Measurements from ENCODE around the gene SH3TC2. TPM values are rescaled to one million over a fixed set of nuclear protein-coding genes. Genes with fewer than 3 reads are reported as not detected.

Gene SH3TC2
- total and polyA plus RNA-seq, 2 of the 4 experiments (the other 2 are of a cell fraction), result 3.4 to 7.9 TPM

- Histone ChIP-seq H4K91ac (ENCODE audit: insufficient read depth, low read depth, low read length) (no peak overlapping the region), H2AK9ac (replicated peaks; ENCODE audit: low read depth, low read length, poor library complexity) (no peak overlapping the region), H3K14ac (replicated peaks; ENCODE audit: low read depth, low read length) (no peak overlapping the region), H2BK15ac (ENCODE audit: low read depth, low read length) (0 out of 3 replicates have a peak overlapping the region, but pooled peaks have one; percentile 10), H3K4me1 (ENCODE audit: control insufficient read depth, insufficient read depth, low read length) (peaks cover 5% of the 10 kb centered on the region), H4K20me1 (ENCODE audit: insufficient read depth, low read length) (no peaks in the 10 kb centered on the region), H2AFZ (replicated peaks; ENCODE audit: low read length, poor library complexity) (no peak overlapping the region), H3K36me3 (ENCODE audit: control insufficient read depth, insufficient read depth, low read length) (no peaks in the 10 kb centered on the region), H2BK5ac (ENCODE audit: low read depth, low read length, poor library complexity, severe bottlenecking) (no peak overlapping the region), H3K27me3 (ENCODE audit: control insufficient read depth, insufficient read depth, low read length) (no peaks in the 10 kb centered on the region), H2BK20ac (ENCODE audit: low read depth, low read length) (no peak overlapping the region), H4K8ac (ENCODE audit: low read depth in 2 of 2, low read length in 2 of 2) (no peak overlapping the region), H3K18ac (ENCODE audit: low read depth, low read length) (no peak overlapping the region), H3K9me1 (ENCODE audit: insufficient read depth, low read length) (no peaks in the 10 kb centered on the region), H3K56ac (ENCODE audit: extremely low read depth, insufficient read depth, low read length) (no peak overlapping the region), H3K9ac (ENCODE audit: low read depth, low read length) (no peak overlapping the region), H2BK120ac (ENCODE audit: low read depth, low read length) (no peak overlapping the region), H3K27ac (ENCODE audit: insufficient read depth, low read length) (no peak overlapping the region), H3K4me2 (ENCODE audit: low read depth, low read length) (no peak overlapping the region), H4K5ac (ENCODE audit: low read depth, low read length) (no peak overlapping the region), H3K9me3 (ENCODE audit: control insufficient read depth, insufficient read depth, low read length) (no peaks in the 10 kb centered on the region), H2AK5ac (ENCODE audit: low read depth, low read length) (no peak overlapping the region), H3K23ac (ENCODE audit: low read depth, low read length) (no peak overlapping the region), H3K4ac (ENCODE audit: low read depth, low read length) (no peak overlapping the region), H3K4me3 (ENCODE audit: insufficient read depth, low read depth, low read length) (no peak overlapping the region), H3K79me1 (ENCODE audit: low read depth in 1 of 2, low read length in 2 of 2) (no peaks in the 10 kb centered on the region)
- intact Hi-C loops (cut with micrococcal nuclease) (loop anchor here (2.0 to 5.0 kb wide), 2 partner anchors 192 to 855 kb away; no protein-coding TSS in a partner anchor), dilution Hi-C loops (cut with HindIII; ENCODE audit: low sequenced_read_pairs, unreplicated experiment) (no loop called here), in situ Hi-C loops (cut with MboI; ENCODE audit: low sequenced_read_pairs) (loop anchor here (5.0 to 25.0 kb wide), 3 partner anchors 75 to 850 kb away; no protein-coding TSS in a partner anchor)
- CTCF ChIA-PET, result interaction anchor here (1.0 to 3.9 kb wide), 7 partner anchors 19 to 306 kb away, joined by 3 to 38 read pairs (median 28); no protein-coding TSS in a partner anchor
- TF ChIP-seq CTCF (conservative IDR thresholded peaks at IDR 0.05; ENCODE audit: low read depth, low read length), result no peak
- TF ChIP-seq MAZ (IDR thresholded peaks at IDR 0.05; ENCODE audit: borderline replicate concordance, low read depth, low read length), result no peak
- no peak for TF ChIP-seq FOS (IDR thresholded peaks at IDR 0.05; ENCODE audit: low read depth, low read length)
- 0 out of 2 replicates have a peak, but pooled peaks have one; percentile 4 for TF ChIP-seq CEBPB (IDR thresholded peaks at IDR 0.05; ENCODE audit: low read depth, low read length)
- TF ChIP-seq RAD21 (IDR thresholded peaks at IDR 0.05; ENCODE audit: low read length), result no peak
- no peak for TF ChIP-seq POLR2A (IDR thresholded peaks at IDR 0.05; ENCODE audit: low read depth, low read length)
- BruUV-seq (replicated peaks), result no TSS peak
- ATAC-seq (ENCODE audit: low read depth) (no peak), DNase-seq (peak; percentile 44)
- POLR2A ChIA-PET (ENCODE audit: unreplicated experiment), result no interaction called here
- 20% methylated on average over 1 of the region's 2 CpGs; no CpG with 5 or more reads in 1 of the 2 experiments for whole genome bisulfite sequencing, 2 experiments (ENCODE audit: extremely low coverage in 2 of 2, insufficient read length in 1 of 2)
Measured at GRCh38 chr5:149036970-149037369, 25.9 kb downstream of the SH3TC2 start.

All from IMR-90 (cell line).